Gastroesophageal sphincter (tissue), 3 donors: ENCODE data around the gene C11orf65.
"Not testable (repeated sequence)": the region's sequence is repeated elsewhere in the genome, so short reads cannot be mapped to it uniquely, and the experiment has no call there.

Source experiments
- CTCF ChIP-seq, 4 experiments: fragments of 200-600 bp in 2 of 4; fragments of 450-650 bp in 2 of 4; sonication (generic) in 1 of 4; IDR thresholded peaks; one replicate each; pipeline ENCODE4 v1.5.1; 2017 to 2019; ENCODE audit warnings: antibody characterized with exemption in 4 of 4, mild to moderate bottlenecking in 2 of 4, moderate library complexity in 2 of 4
- POLR2A ChIP-seq, 2 donors: fragments of 450-650 bp; IDR thresholded peaks; one replicate each; pipeline ENCODE4 v1.6.1; 2017; ENCODE audit warnings: antibody characterized with exemption in 2 of 2, mild to moderate bottlenecking in 2 of 2, moderate library complexity in 1 of 2
- POLR2AphosphoS5 ChIP-seq: sonication (generic); formaldehyde crosslinking; IDR thresholded peaks from one replicate; pipeline ENCODE4 v1.6.1; 2017; ENCODE audit warnings: antibody characterized with exemption

GRCh38 chr11:108417551-108417950 lies 49.8 kb downstream of the C11orf65 start:
- TF ChIP-seq CTCF (IDR thresholded peaks at IDR 0.05), result peak in 1 of 4 experiments; percentile 49
- not testable (repeated sequence) for TF ChIP-seq POLR2AphosphoS5; POLR2A (IDR thresholded peaks at IDR 0.05)
